Fibroblast of villous mesenchyme (primary cell): ENCODE measurements around the gene DACH1. TPM values are rescaled to one million over a fixed set of nuclear protein-coding genes. Genes with fewer than 3 reads are reported as not detected.
A peak's percentile ranks its signal among the peaks of the same experiment; 100 is the strongest.

Source experiments
- DNase-seq: peaks from one replicate; pipeline ENCODE4 v3.0.0-alpha.2; 2010; ENCODE audit warnings: low read depth
- H3K4me3 ChIP-seq: 2 replicates; pipeline ENCODE4 v1.5.1; 2011; ENCODE audit warnings: low read depth, mild to moderate bottlenecking, low read length
- total RNA-seq: library from RNA; depleted of rRNA; stranded (reverse); fragments of >200 nt; gene quantifications from 2 replicates; pipeline ENCODE4 v1.2.3, GENCODE V29; 2012
- TF ChIP-seq, protein P1 (sequence below): IDR thresholded peaks from 2 replicates; pipeline ENCODE4 v1.5.1; 2012; ENCODE audit warnings: low read depth, mild to moderate bottlenecking, low read length; ENCODE audit not compliant: insufficient read depth

The DACH1 gene
- total RNA-seq, 1 donor = 0.43 TPM

DNA sequence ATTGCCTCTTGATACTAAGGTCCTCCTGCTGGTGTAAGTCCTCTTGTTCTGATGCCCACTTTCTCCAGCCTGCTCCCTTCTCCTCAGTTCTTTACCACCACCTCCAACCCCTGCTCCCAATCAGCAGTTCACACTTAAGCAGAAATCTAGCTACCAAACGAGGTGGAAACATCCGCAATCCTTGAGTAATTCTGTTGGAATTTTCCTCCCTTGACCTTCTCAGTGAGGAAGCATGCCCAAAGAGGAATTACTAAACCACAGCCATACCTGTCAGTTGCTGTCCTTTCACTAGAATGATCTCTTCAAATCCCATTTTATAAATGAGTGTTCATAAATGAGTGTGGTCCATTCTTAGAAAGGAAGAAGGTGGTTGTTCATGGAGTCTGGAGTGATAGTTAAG, 289.9 kb downstream of the DACH1 start:
- TF ChIP-seq, protein P1, sequence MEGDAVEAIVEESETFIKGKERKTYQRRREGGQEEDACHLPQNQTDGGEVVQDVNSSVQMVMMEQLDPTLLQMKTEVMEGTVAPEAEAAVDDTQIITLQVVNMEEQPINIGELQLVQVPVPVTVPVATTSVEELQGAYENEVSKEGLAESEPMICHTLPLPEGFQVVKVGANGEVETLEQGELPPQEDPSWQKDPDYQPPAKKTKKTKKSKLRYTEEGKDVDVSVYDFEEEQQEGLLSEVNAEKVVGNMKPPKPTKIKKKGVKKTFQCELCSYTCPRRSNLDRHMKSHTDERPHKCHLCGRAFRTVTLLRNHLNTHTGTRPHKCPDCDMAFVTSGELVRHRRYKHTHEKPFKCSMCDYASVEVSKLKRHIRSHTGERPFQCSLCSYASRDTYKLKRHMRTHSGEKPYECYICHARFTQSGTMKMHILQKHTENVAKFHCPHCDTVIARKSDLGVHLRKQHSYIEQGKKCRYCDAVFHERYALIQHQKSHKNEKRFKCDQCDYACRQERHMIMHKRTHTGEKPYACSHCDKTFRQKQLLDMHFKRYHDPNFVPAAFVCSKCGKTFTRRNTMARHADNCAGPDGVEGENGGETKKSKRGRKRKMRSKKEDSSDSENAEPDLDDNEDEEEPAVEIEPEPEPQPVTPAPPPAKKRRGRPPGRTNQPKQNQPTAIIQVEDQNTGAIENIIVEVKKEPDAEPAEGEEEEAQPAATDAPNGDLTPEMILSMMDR = no peak
- no peak overlapping the region for H3K4me3 ChIP-seq
- no peak for DNase-seq

DNA sequence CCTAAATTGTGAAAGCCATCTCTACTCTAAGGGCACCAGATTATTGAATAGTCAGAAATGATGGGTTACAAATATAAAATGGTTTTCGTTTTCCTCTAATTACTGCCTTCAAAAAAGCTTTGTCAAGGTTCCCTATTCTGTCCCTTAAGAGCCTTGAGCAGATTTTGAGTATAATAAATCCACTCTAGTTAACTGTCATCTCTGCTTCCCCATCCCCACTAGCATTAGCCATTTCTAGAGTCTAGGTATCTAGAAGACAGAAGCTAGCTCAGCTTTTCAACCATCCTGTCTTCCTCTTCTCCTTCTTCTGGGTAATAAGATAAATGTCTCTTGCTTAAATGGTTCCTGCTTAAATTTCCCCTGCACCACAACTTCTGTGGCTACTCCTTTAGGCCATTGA, 290.4 kb downstream of the DACH1 start:
- DNase-seq = no peak
- TF ChIP-seq, protein P1 = no peak
- no peak overlapping the region for H3K4me3 ChIP-seq

DNA sequence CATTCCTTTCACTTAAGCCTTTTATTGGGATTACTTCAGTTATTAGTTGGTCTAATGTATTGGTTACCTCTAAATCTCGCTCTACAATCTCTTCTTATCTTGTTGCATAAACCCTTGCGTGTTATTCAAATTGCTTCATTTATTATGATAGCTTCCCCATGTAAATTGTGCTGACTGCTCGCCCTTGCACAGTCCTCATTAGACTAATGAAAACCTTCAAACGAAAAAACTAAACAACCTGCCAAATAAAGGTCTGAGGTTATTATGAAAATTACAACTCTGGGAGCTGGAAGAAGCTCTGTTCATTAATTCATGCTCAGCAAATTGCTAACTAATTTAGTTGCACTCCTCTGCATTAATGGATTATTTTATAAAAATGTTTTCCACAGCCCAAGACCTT, 320.1 kb downstream of the DACH1 start:
- TF ChIP-seq, protein P1 = no peak
- no peak for DNase-seq
- no peak overlapping the region for H3K4me3 ChIP-seq

DNA sequence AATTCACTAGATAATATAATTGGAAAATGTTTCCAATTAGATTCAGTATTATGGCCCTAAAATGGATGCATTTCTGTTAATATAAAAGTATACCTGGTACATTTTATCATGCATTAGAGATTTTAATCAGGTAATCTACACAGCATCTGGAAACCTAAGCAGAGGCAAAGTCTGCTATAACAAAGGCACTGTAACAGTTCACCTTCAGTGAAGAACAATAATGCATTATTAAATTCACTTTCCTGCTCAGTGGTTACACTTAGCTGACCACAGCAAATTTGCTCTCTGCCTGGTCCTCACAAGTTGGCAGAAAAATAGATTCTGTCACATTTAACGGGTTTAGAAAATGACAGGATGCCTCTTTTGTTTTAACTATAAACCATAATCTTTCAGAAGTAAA, 326.9 kb downstream of the DACH1 start:
- no peak for DNase-seq
- TF ChIP-seq, protein P1 = no peak
- no peak overlapping the region for H3K4me3 ChIP-seq

DNA sequence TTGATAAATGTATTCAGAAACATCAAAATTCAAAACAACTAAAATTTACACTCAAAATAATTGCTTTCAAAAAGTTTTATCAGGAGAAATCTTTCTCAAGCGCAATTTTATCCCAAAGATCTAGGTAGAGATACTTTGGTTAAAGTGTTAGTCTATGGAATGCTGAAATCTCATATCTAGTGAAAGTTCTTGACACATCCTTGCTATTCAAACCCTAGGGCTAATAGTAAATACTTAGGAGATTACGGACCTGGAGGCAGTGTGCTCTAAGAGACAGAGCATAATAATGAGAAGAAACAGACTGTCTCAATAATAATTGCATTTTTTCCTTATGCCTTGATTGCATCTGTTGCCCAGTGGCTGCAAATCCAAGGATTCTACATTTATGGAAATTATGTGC, 330.8 kb downstream of the DACH1 start:
- H3K4me3 ChIP-seq = no peak overlapping the region
- no peak for DNase-seq
- TF ChIP-seq, protein P1 = no peak

DNA sequence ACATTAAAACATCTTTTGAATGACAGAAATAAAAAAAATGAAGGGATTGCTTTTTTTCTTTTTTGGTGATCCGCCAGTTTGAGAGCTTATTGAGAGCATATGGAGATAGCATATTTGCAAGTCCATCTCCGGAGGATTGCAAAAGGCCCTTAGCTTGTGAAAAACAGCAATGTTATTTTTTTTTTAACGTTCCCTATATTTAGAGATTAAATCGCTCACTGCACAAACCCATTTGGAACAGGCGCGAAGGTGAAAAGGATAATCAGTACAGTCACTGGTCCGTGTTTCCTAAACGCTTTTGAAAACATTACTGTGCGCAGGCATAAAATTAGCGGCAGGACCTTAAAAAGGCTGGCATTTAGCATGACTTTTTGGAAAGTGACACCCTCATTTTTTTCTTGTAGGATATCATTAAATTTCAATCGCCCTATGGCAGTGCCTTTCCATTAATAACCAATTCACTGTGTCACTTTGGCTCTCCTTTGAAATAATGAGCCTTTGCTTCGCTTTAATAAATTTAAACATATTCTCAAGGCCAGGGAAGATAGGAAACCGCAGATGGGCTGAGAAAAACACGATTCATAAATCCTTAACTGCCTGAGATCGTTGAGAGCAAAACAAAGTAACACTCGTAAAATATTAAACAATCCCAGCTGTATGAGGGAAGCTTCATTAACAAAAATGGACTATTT, 342.2 kb downstream of the DACH1 start:
- peak overlapping the region; percentile 39 for H3K4me3 ChIP-seq
- TF ChIP-seq, protein P1 = no peak
- DNase-seq = peak; percentile 86

DNA sequence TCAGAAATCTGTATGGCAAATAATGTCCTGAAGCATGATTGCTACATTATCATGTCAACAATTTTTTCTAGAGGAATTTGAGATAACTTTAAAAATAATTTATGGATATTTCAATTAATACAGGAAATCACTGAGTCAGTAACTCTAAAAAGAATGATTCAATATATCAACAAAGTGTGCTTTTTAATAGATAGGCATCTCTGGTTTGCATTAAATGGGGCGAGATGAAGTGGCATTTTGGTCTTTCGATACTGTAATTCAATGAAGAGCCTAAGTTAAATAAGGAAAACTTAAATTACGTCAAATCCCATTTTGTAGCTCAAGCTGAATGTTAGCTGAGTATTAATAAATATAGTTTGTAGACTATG, 342.8 kb downstream of the DACH1 start:
- no peak overlapping the region for H3K4me3 ChIP-seq
- DNase-seq = no peak
- TF ChIP-seq, protein P1 = no peak
